Sigmoid colon (tissue), 7 donors: ENCODE measurements around the gene ALDH4A1. TPM values are rescaled to one million over a fixed set of nuclear protein-coding genes. Genes with fewer than 3 reads are reported as not detected.

Experiments
- DNase-seq: peaks from one replicate; pipeline ENCODE4 v3.0.0-alpha.2; 2019
- H3K27ac ChIP-seq, 4 donors: fragments of 200-600 bp; sonication (generic); one replicate each; pipeline ENCODE4 v1.5.1; 2016 to 2019; ENCODE audit warnings: mild to moderate bottlenecking in 1 of 4
- H3K27me3 ChIP-seq, 3 donors: fragments of 200-600 bp; sonication (generic); one replicate each; pipeline ENCODE4 v1.5.1; 2019; ENCODE audit warnings: mild to moderate bottlenecking in 1 of 3
- H3K36me3 ChIP-seq, 4 donors: fragments of 200-600 bp; sonication (generic); one replicate each; pipeline ENCODE4 v1.5.1; 2016 to 2019
- H3K4me1 ChIP-seq, 4 donors: fragments of 200-600 bp; sonication (generic); one replicate each; pipeline ENCODE4 v1.5.1; 2017 to 2019
- H3K4me3 ChIP-seq, 4 donors: fragments of 200-600 bp; sonication (generic); one replicate each; pipeline ENCODE4 v1.5.1; 2017 to 2019; ENCODE audit warnings: mild to moderate bottlenecking in 2 of 4, moderate library complexity in 1 of 4
- H3K9me3 ChIP-seq, 4 donors: fragments of 200-600 bp in 3 of 4; sonication (generic) in 3 of 4; one replicate each; pipeline versions ENCODE4 v1.5.1 to v1.6.1; 2013 to 2019
- CTCF ChIP-seq, 4 experiments: fragments of 450-650 bp in 3 of 4; fragments of 200-600 bp in 1 of 4; IDR thresholded peaks; one replicate each; pipeline ENCODE4 v1.5.1; 2016 to 2019; ENCODE audit warnings: antibody characterized with exemption in 4 of 4, mild to moderate bottlenecking in 3 of 4, moderate library complexity in 2 of 4
- EP300 ChIP-seq, 4 donors: sonication (generic); formaldehyde crosslinking; IDR thresholded peaks; one replicate each; pipeline ENCODE4 v1.6.1; 2017; ENCODE audit warnings: antibody characterized with exemption in 4 of 4
- POLR2A ChIP-seq, 2 donors: fragments of 450-650 bp; IDR thresholded peaks; one replicate each; pipeline ENCODE4 v1.6.1; 2016; ENCODE audit warnings: antibody characterized with exemption in 2 of 2, mild to moderate bottlenecking in 2 of 2, moderate library complexity in 2 of 2
- POLR2AphosphoS5 ChIP-seq, 4 donors: sonication (generic); formaldehyde crosslinking; IDR thresholded peaks; one replicate each; pipeline ENCODE4 v1.6.1; 2017; ENCODE audit warnings: antibody characterized with exemption in 4 of 4
- WGBS, 2 donors: extraction: QIAGEN DNeasy Blood & Tissue Kit; methylation state at CpG; one replicate each; pipeline ENCODE4 v1.1.7; 2013; 5-methylcytosine and 5-hydroxymethylcytosine counted together
- intact Hi-C: fragments of 100-400 bp; cut with DNase I; formaldehyde crosslinking; loops from one replicate; pipeline ENCODE4 v1.15.1; 2023
- polyA plus RNA-seq, 3 donors: library from polyadenylated mRNA; stranded (reverse); fragments of 200-250 nt; gene quantifications; one replicate each; pipeline ENCODE4 v1.2.3, GENCODE V29; 2013
- total RNA-seq, 4 donors: library from RNA; depleted of rRNA; stranded (reverse); fragments of >200 nt; gene quantifications; one replicate each; pipeline ENCODE4 v1.1.0, GENCODE V29; 2016
- donor health status: healthy with polysubstance abuse.
- donor health status: Bipolar disorder and iron deficiency.
- donor health status: healthy.

The ALDH4A1 gene
- total RNA-seq (10 to 100 TPM in 1 of 4 donors, 1 to 10 TPM in 3; 6.7 to 12.8 (median 8.4) TPM), polyA plus RNA-seq (10 to 100 TPM in 1 of 3 donors, 1 to 10 TPM in 2; 2.4 to 11.0 (median 3.7) TPM)

- TF ChIP-seq POLR2AphosphoS5 (IDR thresholded peaks at IDR 0.05) (peak; percentile 47 to 77 (median 64)), EP300 (IDR thresholded peaks at IDR 0.05) (no peak), POLR2A (IDR thresholded peaks at IDR 0.05) (no peak), CTCF (IDR thresholded peaks at IDR 0.05) (no peak)
- Histone ChIP-seq H3K27me3 (no peaks in the 10 kb centered on the region), H3K4me1 (peaks cover 0 to 30% (median 27%) of the 10 kb centered on the region in 4 donors), H3K36me3 (peaks cover 0 to 9% (median 3%) of the 10 kb centered on the region in 4 donors), H3K27ac (peak within 1 kb of the TSS; percentile 88 to 94 (median 90)), H3K9me3 (no peaks in the 10 kb centered on the region), H3K4me3 (peak within 1 kb of the TSS; percentile 61 to 94 (median 75))
- peak; percentile 99 for DNase-seq
- intact Hi-C loops: loop anchor here (10.0 kb wide), 2 partner anchors 312 to 342 kb away; partner anchors contain the start of gene UBR4
- WGBS, 2 donors: 0% methylated on average over 55 of the region's 55 CpGs
Observed at GRCh38 chr1:18902523-18903290, at the start of gene ALDH4A1. Gene ALDH4A1 (minus strand): TSS chr1:18902555. CDS start chr1:18902523, 32 bp downstream.

GRCh38 chr1:18951818-18952391 is 49.5 kb upstream of the ALDH4A1 start:
- H3K36me3 ChIP-seq: no peaks in the 10 kb centered on the region
- intact Hi-C loops: loop anchor here (5.0 kb wide), 1 partner anchor 40 kb away; no protein-coding TSS in a partner anchor
- H3K4me3 ChIP-seq: no peak overlapping the region
- H3K27ac ChIP-seq: peak overlapping the region; percentile 92 to 95 (median 94)
- TF ChIP-seq EP300 (IDR thresholded peaks at IDR 0.05) (no peak), POLR2A (IDR thresholded peaks at IDR 0.05) (no peak), CTCF (IDR thresholded peaks at IDR 0.05) (no peak)
- peaks cover 0 to 86% (median 80%) of the 10 kb centered on the region in 4 donors for H3K4me1 ChIP-seq
- WGBS, 2 donors: 32 to 61% methylated on average over 8 of the region's 8 CpGs
- H3K9me3 ChIP-seq: no peaks in the 10 kb centered on the region
- H3K27me3 ChIP-seq: no peaks in the 10 kb centered on the region
- no peak for DNase-seq

GRCh38 chr1:18951416-18951815 is 49.1 kb upstream of the ALDH4A1 start:
- TF ChIP-seq CTCF (IDR thresholded peaks at IDR 0.05) (no peak), POLR2AphosphoS5 (IDR thresholded peaks at IDR 0.05) (no peak), EP300 (IDR thresholded peaks at IDR 0.05) (no peak), POLR2A (IDR thresholded peaks at IDR 0.05) (no peak)
- intact Hi-C loops: loop anchor here (5.0 kb wide), 1 partner anchor 39 kb away; no protein-coding TSS in a partner anchor
- Histone ChIP-seq H3K27me3 (no peaks in the 10 kb centered on the region), H3K9me3 (no peaks in the 10 kb centered on the region), H3K4me3 (peak overlapping the region in 2 of 4 donors; percentile 35 to 38), H3K36me3 (no peaks in the 10 kb centered on the region), H3K27ac (peak overlapping the region; percentile 92 to 95 (median 94)), H3K4me1 (peaks cover 0 to 90% (median 84%) of the 10 kb centered on the region in 4 donors)
- 55 to 82% methylated on average over 9 of the region's 9 CpGs for WGBS, 2 donors
- DNase-seq: no peak

GRCh38 chr1:18950401-18951026 is 48.2 kb upstream of the ALDH4A1 start:
- intact Hi-C loops: loop anchor here (5.0 kb wide), 1 partner anchor 38 kb away; no protein-coding TSS in a partner anchor
- 41 to 70% methylated on average over 19 of the region's 19 CpGs for WGBS, 2 donors

More at GRCh38 chr1:18950401-18951026, 48.2 kb upstream of the ALDH4A1 start:
- H3K27me3 ChIP-seq: no peaks in the 10 kb centered on the region
- H3K27ac ChIP-seq: peak overlapping the region; percentile 92 to 95 (median 94)
- H3K4me3 ChIP-seq: peak overlapping the region; percentile 11 to 38 (median 33)
- TF ChIP-seq EP300 (IDR thresholded peaks at IDR 0.05) (no peak), CTCF (IDR thresholded peaks at IDR 0.05) (no peak), POLR2A (IDR thresholded peaks at IDR 0.05) (peak in 1 of 2 donors; percentile 30), POLR2AphosphoS5 (IDR thresholded peaks at IDR 0.05) (peak; percentile 69 to 82 (median 75))
- H3K36me3 ChIP-seq: no peaks in the 10 kb centered on the region
- H3K9me3 ChIP-seq: no peaks in the 10 kb centered on the region
- H3K4me1 ChIP-seq: peaks cover 0 to 99% (median 91%) of the 10 kb centered on the region in 4 donors
- DNase-seq: peak; percentile 82
